Renal pelvis (tissue), 12 donors: ENCODE data around the gene GATA3. TPM values are rescaled to one million over a fixed set of nuclear protein-coding genes. Genes with fewer than 3 reads are reported as not detected.
"Not testable (repeated sequence)": the region's sequence is repeated elsewhere in the genome, so short reads cannot be mapped to it uniquely, and the experiment has no call there.

Experiments used
- DNase-seq: peaks from one replicate; pipeline ENCODE4 v3.0.0-alpha.2; 2013
- long read RNA-seq, 16 experiments: transcript quantifications; one replicate each; lab custom pipeline, GENCODE V29; 2026
- polyA plus RNA-seq, 3 donors: library from polyadenylated mRNA; unstranded; fragments of 120-200 nt; gene quantifications; one replicate each; pipeline ENCODE4 v1.2.1, GENCODE V29; 2013; ENCODE audit not compliant: insufficient read length in 3 of 3

The GATA3 gene
- polyA plus RNA-seq = 100 to 1,000 TPM; 101 to 118 (median 118) TPM
- long read RNA-seq, donor 1, transcript GATA3-202 (6 exons, 3,123 nt) = major isoform, 13 of 82 reads
- long read RNA-seq, donor 1, partial matches to known transcripts = 66 of 82 reads
- long read RNA-seq, donor 1, other reads (novel, unspliced or antisense) = 0 of 82 reads
- long read RNA-seq, donor 2, transcript GATA3-201 (6 exons, 2,650 nt) = minor isoform, 6 of 112 reads
- long read RNA-seq, donor 2, transcript GATA3-202 (6 exons, 3,123 nt) = major isoform, 22 of 112 reads
- long read RNA-seq, donor 2, partial matches to known transcripts = 82 of 112 reads
- long read RNA-seq, donor 2, other reads (novel, unspliced or antisense) = 0 of 112 reads
- long read RNA-seq, donor 3, transcript GATA3-202 (6 exons, 3,123 nt) = major isoform, 9 of 93 reads
- long read RNA-seq, donor 3, partial matches to known transcripts = 71 of 93 reads
- long read RNA-seq, donor 3, other reads (novel, unspliced or antisense) = 6 of 93 reads
- long read RNA-seq, donor 4, transcript GATA3-202 (6 exons, 3,123 nt) = major isoform, 28 of 102 reads
- long read RNA-seq, donor 4, partial matches to known transcripts = 69 of 102 reads
- long read RNA-seq, donor 4, other reads (novel, unspliced or antisense) = 0 of 102 reads
- long read RNA-seq, donor 5, transcript GATA3-202 (6 exons, 3,123 nt) = major isoform, 6 of 47 reads
- long read RNA-seq, donor 5, partial matches to known transcripts = 38 of 47 reads
- long read RNA-seq, donor 5, other reads (novel, unspliced or antisense) = 0 of 47 reads
- long read RNA-seq, donor 6, transcript GATA3-202 (6 exons, 3,123 nt) = major isoform, 19 of 108 reads
- long read RNA-seq, donor 6, partial matches to known transcripts = 85 of 108 reads
- long read RNA-seq, donor 6, other reads (novel, unspliced or antisense) = 0 of 108 reads
- long read RNA-seq, donor 7, transcript GATA3-202 (6 exons, 3,123 nt) = major isoform, 20 of 179 reads
- long read RNA-seq, donor 7, transcript GATA3-205 (2 exons, 748 nt) = minor isoform, 7 of 179 reads
- long read RNA-seq, donor 7, partial matches to known transcripts = 151 of 179 reads
- long read RNA-seq, donor 7, other reads (novel, unspliced or antisense) = 0 of 179 reads
- long read RNA-seq, donor 8, partial matches to known transcripts = 0 of 1 reads
- long read RNA-seq, donor 8, other reads (novel, unspliced or antisense) = 0 of 1 reads
- long read RNA-seq, donor 9, transcript GATA3-202 (6 exons, 3,123 nt) = major isoform, 19 of 121 reads
- long read RNA-seq, donor 9, partial matches to known transcripts = 96 of 121 reads
- long read RNA-seq, donor 9, other reads (novel, unspliced or antisense) = 0 of 121 reads
- long read RNA-seq, donor 10, transcript GATA3-202 (6 exons, 3,123 nt) = major isoform, 14 of 97 reads
- long read RNA-seq, donor 10, partial matches to known transcripts = 75 of 97 reads
- long read RNA-seq, donor 10, other reads (novel, unspliced or antisense) = 0 of 97 reads
- long read RNA-seq, donor 11, transcript GATA3-205 (2 exons, 748 nt) = minor isoform, 5 of 113 reads
- long read RNA-seq, donor 11, transcript GATA3-202 (6 exons, 3,123 nt) = major isoform, 15 of 113 reads
- long read RNA-seq, donor 11, partial matches to known transcripts = 92 of 113 reads
- long read RNA-seq, donor 11, other reads (novel, unspliced or antisense) = 0 of 113 reads
- long read RNA-seq, donor 12, transcript GATA3-201 (6 exons, 2,650 nt) = minor isoform, 7 of 137 reads
- long read RNA-seq, donor 12, transcript GATA3-202 (6 exons, 3,123 nt) = major isoform, 23 of 137 reads
- long read RNA-seq, donor 12, partial matches to known transcripts = 87 of 137 reads
- long read RNA-seq, donor 12, other reads (novel, unspliced or antisense) = 17 of 137 reads
- long read RNA-seq, donor 13, transcript GATA3-202 (6 exons, 3,123 nt) = major isoform, 6 of 115 reads
- long read RNA-seq, donor 13, transcript GATA3-205 (2 exons, 748 nt) = minor isoform, 5 of 115 reads
- long read RNA-seq, donor 13, partial matches to known transcripts = 104 of 115 reads
- long read RNA-seq, donor 13, other reads (novel, unspliced or antisense) = 0 of 115 reads
- long read RNA-seq, donor 14 = 0 reads
- long read RNA-seq, donor 15, transcript GATA3-202 (6 exons, 3,123 nt) = major isoform, 18 of 51 reads
- long read RNA-seq, donor 15, partial matches to known transcripts = 29 of 51 reads
- long read RNA-seq, donor 15, other reads (novel, unspliced or antisense) = 0 of 51 reads
- long read RNA-seq, donor 16, transcript GATA3-202 (6 exons, 3,123 nt) = major isoform, 19 of 105 reads
- long read RNA-seq, donor 16, partial matches to known transcripts = 82 of 105 reads
- long read RNA-seq, donor 16, other reads (novel, unspliced or antisense) = 0 of 105 reads

DNA sequence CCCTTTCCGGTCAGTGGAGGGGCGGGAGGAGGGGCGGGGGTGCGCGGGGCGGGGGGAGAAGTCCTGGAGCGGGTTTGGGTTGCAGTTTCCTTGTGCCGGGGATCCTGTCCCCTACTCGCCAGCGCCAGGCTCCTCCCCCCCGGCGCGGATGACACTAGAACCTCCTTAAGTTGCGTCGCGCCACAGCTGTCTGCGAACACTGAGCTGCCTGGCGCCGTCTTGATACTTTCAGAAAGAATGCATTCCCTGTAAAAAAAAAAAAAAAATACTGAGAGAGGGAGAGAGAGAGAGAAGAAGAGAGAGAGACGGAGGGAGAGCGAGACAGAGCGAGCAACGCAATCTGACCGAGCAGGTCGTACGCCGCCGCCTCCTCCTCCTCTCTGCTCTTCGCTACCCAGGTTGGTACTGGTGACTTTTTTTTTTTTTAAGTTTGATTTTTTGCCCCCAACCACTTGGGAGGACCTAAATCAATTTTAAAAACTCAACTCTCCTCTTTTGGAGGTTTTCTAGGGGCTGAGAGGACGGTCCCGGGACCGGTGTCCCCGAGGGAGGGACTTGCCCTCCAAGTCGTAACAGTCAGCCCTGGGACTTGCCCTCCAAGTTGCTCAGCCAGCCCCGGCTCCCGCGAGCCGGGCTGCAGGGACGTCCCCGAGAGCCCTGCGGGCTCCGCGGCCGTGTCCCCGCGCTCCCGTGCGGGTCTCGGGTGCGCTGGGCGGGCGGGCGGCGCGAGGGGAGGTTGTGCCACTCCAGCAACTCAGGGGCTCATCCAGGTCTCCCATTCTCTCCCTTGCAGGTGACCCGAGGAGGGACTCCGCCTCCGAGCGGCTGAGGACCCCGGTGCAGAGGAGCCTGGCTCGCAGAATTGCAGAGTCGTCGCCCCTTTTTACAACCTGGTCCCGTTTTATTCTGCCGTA, at the start of gene GATA3:
TSS of gene GATA3 (plus strand) at position 195 of the 914 bp plus-strand sequence. CDS start 968 bp downstream, outside the sequence.
- DNase-seq = peak; percentile 83

- no peak for DNase-seq
These were observed 48.1 kb upstream of the GATA3 start for GRCh38 chr10:8006274-8006999.

- DNase-seq = no peak
These were observed 45.5 kb upstream of the GATA3 start for GRCh38 chr10:8009031-8009430.

DNA sequence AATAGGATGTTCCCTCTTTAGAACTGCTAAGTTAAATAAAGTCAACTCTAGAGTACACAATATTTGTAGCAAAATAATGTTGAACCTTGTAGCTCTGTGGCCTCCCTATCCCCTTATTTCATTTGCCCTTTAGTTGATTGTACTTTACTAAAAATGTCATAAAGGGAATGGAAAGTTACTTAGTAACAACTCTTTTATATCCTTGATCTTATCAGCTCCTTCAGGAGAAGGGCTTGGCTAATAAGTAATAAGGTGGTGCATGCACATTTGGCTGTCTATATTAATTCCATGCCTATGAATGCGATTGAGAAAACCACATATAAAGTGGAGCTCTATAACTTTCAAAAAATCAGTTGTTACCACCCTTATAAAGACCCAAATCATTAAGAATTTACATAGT, 41.5 kb upstream of the GATA3 start:
- no peak for DNase-seq

DNA sequence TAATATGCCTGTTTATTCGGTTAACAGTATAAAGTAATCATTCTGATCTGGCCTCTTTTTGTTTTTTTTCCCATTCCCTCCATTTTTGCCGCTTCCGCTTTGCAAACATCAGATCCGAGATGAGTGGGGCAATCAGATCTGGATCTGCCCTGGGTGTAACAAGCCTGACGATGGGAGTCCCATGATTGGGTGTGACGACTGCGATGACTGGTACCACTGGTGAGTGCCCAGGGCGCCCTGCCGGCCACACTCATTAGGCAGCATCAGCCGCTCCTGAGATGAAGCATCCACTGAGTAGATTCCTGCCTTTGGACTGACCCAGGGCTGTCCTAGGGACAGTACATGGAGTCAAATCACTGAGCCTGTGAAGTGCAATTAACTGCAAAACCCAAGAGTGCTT, 40.9 kb upstream of the GATA3 start:
- no peak for DNase-seq

- DNase-seq = no peak
These were observed 39.8 kb upstream of the GATA3 start for GRCh38 chr10:8014649-8015048.

GRCh38 chr10:8017277-8017676, 37.2 kb upstream of the GATA3 start:
- no peak for DNase-seq

DNA sequence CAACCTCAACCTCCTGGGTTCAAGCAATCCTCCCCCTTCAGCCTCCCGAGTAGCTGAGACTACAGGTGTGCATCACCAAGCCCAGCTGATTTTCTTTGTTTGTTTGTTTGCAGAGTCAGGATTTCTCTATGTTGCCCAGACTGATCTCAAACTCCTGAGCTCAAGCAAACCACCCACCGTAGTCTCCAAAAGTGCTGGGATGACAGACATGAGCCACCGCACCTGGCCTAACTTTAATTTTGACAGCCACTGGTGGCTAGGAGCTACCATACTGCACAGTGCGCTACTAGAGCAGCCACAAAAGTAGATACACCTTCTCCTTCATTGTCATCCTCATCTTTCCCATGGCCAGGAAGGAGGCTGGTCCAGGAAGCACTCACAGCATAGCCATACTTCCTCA, 31.2 kb upstream of the GATA3 start:
- DNase-seq = no peak

DNA sequence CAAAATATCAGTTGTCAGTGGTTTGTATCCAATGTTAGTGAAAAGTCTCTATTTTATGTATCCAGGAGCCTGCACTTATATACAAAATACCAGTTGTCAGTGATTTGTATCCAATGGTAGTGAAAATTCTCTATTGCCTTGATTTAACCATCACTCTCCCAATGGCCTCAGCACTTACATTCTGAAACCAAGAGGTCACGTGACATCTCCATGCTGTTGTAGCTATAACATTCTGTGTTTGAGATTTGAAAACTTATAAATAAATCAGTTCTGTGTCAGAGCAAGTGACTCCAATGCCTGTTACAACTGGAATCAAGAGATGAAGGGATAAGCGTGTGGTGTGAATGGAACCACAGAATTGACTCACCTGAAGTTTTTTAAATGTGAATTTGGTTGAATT, 30.6 kb upstream of the GATA3 start:
- DNase-seq = no peak

DNA sequence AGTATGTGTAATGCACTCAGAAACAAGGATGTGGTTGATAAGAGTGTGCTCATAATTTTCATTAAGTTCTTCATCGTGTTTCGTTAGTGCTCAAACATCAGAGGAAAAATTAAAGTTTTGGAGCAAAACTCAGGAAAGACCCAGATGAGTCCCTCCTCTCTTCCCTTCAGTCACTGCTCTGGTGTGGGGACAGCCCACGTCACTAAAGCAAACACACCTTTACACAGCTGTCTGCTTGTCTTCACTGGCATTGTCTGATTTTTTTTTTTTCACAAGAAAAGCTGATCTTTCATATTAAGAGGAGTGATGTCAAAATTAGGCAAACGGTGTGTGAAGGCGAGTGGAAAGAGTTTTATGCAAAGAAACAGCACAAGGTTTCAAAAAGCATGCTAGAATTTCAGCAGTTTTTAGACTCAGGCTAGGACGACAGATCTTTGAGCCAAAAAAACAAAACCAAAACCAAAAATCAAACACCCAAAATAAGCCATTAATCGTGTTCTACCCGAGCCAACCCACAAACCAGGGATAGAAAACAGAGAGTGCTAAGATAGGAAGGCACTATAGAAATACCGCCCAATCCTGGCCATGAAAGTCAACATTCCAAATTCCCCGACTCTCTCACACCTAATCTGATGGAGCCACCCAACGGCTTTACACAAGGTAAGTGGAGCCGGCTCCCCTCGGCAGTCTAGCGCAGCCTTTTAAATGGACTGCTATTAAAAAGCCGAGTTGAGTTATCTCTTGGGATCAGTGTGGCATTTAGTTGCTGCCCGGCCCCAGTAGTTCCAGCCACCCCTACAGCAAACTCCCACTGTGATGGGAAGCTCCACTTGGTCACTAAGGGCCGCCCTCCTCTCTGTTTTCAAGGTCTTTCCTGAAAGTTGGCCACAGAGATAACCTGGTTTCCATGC, 27.9 kb upstream of the GATA3 start:
- DNase-seq = no peak

DNA sequence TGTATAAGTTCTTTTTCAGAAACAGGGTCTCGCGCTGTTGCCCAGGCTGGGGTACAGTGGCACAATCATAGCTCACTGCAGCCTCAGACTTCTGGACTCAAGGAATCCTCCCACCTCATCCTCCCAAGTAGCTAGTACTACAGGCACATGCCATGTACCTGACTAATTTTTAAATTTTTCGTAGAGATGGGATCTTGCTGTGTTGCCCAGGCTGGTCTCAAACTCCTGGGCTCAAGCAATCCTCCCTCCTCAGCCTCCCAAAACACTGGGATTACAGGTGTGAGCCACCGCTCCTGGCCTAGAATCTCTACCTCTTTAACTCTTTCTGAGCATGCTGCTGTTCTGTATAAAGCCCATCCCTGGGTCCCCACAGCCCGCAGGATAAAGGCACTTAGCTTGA, 23.3 kb upstream of the GATA3 start:
- not testable (repeated sequence) for DNase-seq

GRCh38 chr10:8032558-8032957, 21.9 kb upstream of the GATA3 start:
- DNase-seq = no peak

GRCh38 chr10:8033812-8034465, 20.5 kb upstream of the GATA3 start:
- DNase-seq = no peak

GRCh38 chr10:8034466-8035005, 20.0 kb upstream of the GATA3 start:
- DNase-seq = no peak

GRCh38 chr10:8035006-8035640, 19.4 kb upstream of the GATA3 start:
- DNase-seq = no peak
